HG03558 (cell line): ENCODE data around the gene CCNY.
"Not testable (repeated sequence)": the region's sequence is repeated elsewhere in the genome, so short reads cannot be mapped to it uniquely, and the experiment has no call there.

Source experiments
- ATAC-seq: cut with Tn5 transposase; IDR thresholded peaks from one replicate; pipeline ENCODE4 v1.9.1; 2021; ENCODE audit warnings: moderate number of reproducible peaks; ENCODE audit not compliant: unreplicated experiment; ENCODE audit errors: extremely low read depth

CCNY gene

DNA sequence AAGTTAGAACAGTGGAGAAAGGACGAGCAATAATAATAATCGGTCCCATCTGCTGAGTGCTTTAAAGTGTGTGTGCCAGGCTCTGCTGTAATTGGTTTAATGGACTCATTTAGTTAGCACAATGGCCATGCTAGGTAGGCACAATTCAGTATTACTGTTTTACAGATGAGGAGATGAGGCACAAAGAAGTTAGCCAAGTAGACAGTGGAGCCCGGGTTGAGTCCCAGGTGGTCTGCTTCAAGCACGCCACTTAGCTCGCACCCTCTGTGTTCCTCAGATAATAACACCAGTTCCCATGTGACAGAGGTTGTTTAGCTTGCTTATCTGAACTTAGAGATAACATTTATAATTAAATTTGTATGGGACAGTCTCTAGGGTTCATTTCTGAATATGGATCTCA, 167.3 kb downstream of the CCNY start:
- ATAC-seq = no peak

GRCh38 chr10:35504132-35504531, 167.8 kb downstream of the CCNY start:
- ATAC-seq = no peak

DNA sequence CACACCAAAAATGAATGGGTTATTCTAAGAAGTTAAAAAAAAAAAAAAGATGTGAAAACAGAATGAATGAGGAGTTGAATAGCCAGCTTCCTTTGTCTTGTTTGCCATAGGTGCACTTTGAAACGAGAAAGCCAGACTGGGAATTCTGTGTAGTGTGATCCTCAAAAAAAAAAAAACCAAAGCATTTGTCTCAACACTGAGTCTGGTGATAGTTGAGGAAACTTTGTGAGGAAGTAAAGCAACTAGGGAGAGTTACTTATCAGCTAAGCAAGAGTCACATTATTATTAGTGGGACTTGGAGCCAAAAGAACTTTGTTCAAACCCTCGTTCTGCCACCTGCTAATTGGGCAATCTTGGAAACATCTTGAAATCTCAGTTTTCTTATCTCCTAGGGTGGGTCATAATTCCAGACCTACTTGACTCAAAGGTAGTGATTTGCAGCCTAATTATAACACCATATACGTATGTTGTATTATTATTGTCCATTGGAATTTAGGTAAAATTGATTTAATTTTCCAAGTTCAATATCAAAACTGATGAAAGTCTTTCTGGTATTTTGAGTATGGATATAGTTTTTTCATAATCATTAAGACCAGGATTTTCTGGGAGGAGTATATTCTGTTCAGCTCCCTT, 169.0 kb downstream of the CCNY start:
- ATAC-seq = no peak

DNA sequence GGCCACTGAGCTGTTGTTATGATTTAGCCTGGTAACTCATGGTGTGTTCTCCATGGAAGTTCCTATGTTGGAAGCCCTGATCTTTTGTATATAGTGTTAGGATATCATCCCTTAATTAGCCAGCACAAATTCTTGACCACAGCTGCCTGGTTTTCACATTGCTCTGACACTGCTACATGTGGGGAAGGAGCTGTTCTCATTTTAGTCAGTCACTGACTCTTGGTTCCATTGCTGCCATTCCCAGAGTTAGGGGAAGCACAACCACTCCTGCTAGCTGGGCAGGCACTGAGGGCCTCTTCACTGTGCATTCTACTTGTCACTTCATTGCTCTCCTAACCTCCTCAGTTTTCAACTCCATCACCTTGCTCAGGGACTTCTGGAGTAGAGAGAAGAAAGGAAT, 170.4 kb downstream of the CCNY start:
- no peak for ATAC-seq

- no peak for ATAC-seq
Observed at GRCh38 chr10:35507519-35508109, 171.3 kb downstream of the CCNY start.

DNA sequence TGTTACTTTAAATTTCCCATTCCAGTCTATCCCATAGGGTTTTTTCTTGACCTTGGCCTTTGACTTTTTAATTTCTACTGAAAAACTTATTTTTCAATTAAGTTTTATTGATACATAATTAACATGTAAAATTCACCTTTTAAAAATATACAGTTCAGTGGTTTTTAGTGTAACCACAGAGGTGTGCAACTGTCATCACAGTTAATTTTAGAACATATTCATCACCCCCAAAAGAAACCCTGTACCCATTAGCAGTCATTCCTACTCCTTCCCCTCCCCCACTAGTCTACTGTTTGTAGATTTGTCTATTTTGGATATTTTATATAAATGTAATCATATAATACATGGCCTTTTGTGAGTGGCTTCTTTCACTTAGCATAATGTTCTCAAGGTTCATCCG, 172.3 kb downstream of the CCNY start:
- ATAC-seq = no peak

DNA sequence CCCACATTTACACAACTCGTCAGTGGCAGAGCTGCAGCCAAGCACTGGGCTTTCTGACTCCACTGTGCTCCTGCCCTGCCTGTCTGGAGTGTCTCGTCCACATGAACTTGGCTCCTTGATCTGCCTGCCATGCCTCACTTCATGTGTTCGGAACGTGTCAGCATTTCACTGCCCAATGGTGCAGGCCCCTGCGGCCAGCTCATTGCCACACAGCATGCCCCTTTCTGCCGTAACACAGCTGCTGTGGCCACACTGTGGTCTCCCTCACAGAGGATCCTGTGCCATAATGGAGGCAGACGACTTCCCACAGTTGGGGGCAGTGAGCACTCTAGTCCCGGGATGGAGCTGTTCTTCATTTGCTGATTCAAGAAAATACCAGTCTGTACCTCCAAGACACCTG, 174.6 kb downstream of the CCNY start:
- ATAC-seq = no peak

GRCh38 chr10:35511647-35512046, 175.3 kb downstream of the CCNY start:
- no peak for ATAC-seq

- no peak for ATAC-seq
Observed at GRCh38 chr10:35516102-35516670, 179.9 kb downstream of the CCNY start.

GRCh38 chr10:35517431-35518181, 181.3 kb downstream of the CCNY start:
- ATAC-seq = no peak

DNA sequence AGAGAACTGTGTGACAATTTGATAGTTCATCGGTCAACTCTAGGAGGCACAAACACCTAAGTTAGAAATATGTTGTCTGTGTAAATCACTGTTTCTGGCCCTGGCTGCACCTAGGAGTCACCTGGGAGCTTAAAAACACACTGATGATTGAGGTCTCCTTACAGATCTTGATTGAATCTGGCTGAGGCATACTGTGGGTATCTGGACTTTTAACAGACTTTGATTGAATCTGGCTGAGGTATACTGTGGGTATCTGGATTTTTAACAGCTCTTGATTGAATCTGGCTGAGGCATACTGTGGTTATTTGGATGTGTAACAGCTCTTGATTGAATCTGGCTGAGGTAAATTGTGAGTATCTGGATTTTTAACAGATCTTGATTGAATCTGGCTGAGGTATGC, 181.9 kb downstream of the CCNY start:
- not testable (repeated sequence) for ATAC-seq

DNA sequence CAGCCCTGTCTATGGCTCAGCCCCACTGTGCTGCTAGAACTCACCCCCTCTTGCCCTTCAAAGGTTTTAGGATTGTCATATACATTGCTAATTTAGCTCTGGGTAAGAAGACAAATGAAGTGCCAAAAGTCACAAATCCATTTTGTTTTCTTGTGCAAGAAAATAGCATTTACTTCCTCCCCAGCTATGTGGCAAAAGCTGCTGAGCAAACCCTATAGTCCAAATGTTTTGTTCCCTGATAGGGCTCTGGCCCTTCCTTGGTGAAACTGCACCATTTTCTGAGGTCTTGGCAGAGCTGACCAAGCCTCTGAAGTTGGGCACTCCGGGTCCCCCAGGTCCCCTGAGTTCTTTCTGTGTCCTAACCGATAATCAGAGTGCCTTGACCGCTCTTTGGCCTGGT, 184.7 kb downstream of the CCNY start:
- ATAC-seq = no peak

- ATAC-seq = no peak
Observed at GRCh38 chr10:35523670-35524225, 187.4 kb downstream of the CCNY start.

DNA sequence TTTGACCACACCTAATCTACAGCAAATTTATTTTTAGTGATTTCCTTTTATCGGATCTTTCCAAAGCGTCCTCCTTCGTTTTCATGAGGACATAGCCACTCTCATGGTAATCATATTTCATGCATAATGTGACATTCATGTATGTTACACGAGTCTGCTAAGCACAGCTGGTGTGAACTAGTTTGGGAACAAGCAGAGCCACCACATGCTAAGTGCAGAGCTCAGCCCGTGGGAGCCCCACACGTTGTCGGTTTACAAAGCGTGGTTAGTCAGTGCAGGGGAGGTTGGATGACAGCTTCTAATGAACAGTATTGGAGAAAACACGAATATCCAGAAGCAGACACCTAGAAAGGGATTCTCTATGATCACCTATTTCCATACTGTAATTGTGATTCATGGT, 190.4 kb downstream of the CCNY start:
- ATAC-seq = no peak

DNA sequence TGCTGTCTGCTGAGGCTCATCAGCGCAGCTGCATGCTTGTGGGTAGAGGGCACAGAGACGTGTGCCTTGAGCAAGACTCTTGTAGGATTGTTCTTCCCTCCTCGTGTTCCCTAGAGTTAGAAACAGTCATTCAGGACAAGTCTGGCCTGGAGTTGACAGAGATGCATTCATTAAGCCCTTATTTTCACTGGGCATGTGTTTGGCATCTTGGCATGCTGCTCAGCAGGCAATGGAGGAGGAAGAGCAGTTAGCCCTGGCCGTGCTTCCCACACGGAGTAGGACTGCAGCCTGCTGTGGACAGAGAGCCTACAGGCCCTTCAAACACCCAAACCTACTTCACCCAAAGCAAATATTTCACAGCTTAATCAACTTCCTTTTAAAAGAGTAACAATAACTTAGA, 195.8 kb downstream of the CCNY start:
- no peak for ATAC-seq

DNA sequence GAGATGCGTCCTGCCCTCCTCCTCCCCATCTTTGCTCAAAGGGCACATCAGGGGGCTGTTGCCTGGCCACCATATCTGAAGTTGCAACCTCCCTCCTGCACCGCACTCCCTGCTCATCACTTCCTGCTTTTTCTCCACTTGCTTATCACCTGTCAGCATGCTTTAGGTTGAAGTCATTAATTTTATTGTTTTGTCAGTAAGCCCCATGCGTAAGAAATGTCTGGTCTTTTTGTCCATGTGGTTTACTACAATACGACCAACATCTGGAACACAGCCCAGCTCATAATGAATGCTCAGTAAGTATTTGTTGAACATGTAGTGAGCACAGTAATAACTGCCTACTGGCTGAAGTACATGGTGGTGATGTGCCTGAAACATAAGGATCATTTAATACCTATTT, 197.3 kb downstream of the CCNY start:
- ATAC-seq = no peak

DNA sequence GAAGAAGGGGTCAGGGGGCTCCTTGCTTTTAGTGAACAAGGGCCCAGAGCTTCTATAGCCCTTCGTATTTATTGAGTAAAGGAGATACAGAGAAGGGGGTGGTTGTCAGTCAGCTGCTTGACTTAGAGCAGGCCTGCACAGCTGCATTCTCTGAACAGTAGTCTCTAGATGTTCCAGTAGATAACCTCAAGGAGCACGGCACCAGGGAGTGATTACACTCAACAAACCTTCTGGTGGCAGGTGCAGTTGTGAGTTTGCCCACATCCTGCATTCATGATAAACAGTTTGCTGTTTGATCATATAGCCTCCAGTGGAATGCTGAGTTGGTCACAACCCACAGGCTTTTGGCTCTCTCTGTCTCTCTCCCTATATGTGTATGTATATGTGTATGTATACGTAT, 198.8 kb downstream of the CCNY start:
- no peak for ATAC-seq

- no peak for ATAC-seq
Observed at GRCh38 chr10:35536789-35537188, 200.5 kb downstream of the CCNY start.

- ATAC-seq = not testable (repeated sequence)
Observed at GRCh38 chr10:35537925-35538324, 201.6 kb downstream of the CCNY start.

DNA sequence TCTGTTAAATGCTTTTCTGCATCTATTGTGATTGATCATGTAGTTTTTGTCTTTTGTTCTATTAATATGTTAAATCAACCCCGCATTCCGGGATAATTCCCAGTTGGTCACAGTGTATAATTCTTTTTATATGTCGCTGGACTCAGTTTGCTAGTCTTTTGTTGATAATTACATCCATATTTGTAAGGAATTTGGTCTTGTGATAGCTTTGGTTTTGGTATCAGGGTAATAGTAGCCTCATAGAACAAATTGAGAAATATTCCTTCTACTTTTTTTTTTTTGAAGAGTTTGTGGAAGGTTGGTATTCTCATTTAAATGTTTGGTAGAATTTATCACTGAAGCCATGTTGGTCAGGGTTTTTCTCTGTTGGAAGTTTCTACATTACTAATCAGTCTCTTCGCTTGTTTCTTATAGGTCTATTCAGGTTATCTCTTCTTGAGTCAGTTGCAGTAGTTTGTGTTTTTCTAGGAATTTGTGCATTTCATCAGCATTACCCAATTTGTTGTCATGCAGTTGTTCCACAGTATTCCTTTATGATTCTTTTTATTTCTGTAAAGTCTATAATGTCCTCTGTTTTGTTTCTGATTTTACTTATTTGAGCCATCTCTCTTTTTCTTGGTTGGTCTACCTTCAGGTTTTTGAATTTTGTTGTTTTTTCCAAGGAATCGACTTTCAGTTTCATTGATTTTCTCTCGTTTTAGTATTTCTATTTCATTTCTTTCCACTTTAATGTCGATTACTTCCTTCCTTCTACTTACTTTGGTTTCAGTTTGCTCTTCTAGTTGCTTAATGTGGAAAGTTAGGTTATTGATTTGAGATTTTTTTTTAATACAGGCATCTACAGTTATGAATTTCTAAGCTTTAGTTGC, 204.2 kb downstream of the CCNY start:
- no peak for ATAC-seq
